WTC11 (cell line): Measurements from ENCODE around the gene TWIST2. TPM values are rescaled to one million over a fixed set of nuclear protein-coding genes. Genes with fewer than 3 reads are reported as not detected.

Experiments used
- ATAC-seq: fragments of 200-7000 bp; cut with Tn5 transposase; 2 replicates; pipeline ENCODE4 v1.10.0; 2021; ENCODE audit warnings: mild to moderate bottlenecking, moderate library complexity
- CTCF ChIA-PET: fragments of 300-600 bp; sonication (Branson Sonifier 250); formaldehyde crosslinking; loops from one replicate; lab custom pipeline; 2021; ENCODE audit warnings: antibody characterized with exemption; lab: Charles Lee
- POLR2A ChIA-PET: fragments of 350-600 bp; sonication (Branson Sonifier 250); formaldehyde crosslinking; loops from one replicate; lab custom pipeline; 2021; ENCODE audit warnings: antibody characterized with exemption; lab: Charles Lee
- DNase-seq: peaks from one replicate; pipeline ENCODE4 v3.0.0; 2021; ENCODE audit warnings: low spot score
- H3K27ac Mint-ChIP-seq: 2 replicates; pipeline ENCODE4 v1.8.0; 2021; ENCODE audit warnings: mixed read lengths
- H3K27me3 Mint-ChIP-seq: 2 replicates; pipeline ENCODE4 v1.8.0; 2021; ENCODE audit warnings: low read depth, mild to moderate bottlenecking, moderate library complexity, mixed read lengths
- H3K36me3 Mint-ChIP-seq: 2 replicates; pipeline ENCODE4 v1.8.0; 2021; ENCODE audit warnings: mixed read lengths
- H3K4me1 Mint-ChIP-seq: 2 replicates; pipeline ENCODE4 v1.8.0; 2022; ENCODE audit warnings: mixed read lengths
- H3K4me3 Mint-ChIP-seq: 2 replicates; pipeline ENCODE4 v1.8.0; 2021; ENCODE audit warnings: mild to moderate bottlenecking, moderate library complexity, mixed read lengths
- H3K9me3 Mint-ChIP-seq: 2 replicates; pipeline ENCODE4 v1.8.0; 2021; ENCODE audit warnings: mixed read lengths
- FOXJ3 ChIP-seq: sonication (generic); formaldehyde crosslinking; IDR thresholded peaks from 2 replicates; pipeline ENCODE4 v1.9.0; 2021; ENCODE audit warnings: missing genetic modification reagents, mild to moderate bottlenecking, borderline replicate concordance
- GABPB1 ChIP-seq: sonication (generic); formaldehyde crosslinking; IDR thresholded peaks from 2 replicates; pipeline ENCODE4 v1.8.1; 2023; ENCODE audit warnings: mild to moderate bottlenecking, missing genetic modification reagents
- HMGA2 ChIP-seq: fragments of 250-450 bp; sonication (Bioruptor Pico); IDR thresholded peaks from 2 replicates; pipeline ENCODE4 v1.4.0; 2021; ENCODE audit warnings: mild to moderate bottlenecking, moderate library complexity
- NFYB ChIP-seq: sonication (generic); formaldehyde crosslinking; conservative IDR thresholded peaks from 2 replicates; pipeline ENCODE4 v1.8.0; 2022; ENCODE audit warnings: low read depth, missing genetic modification reagents
- NR1H2 ChIP-seq: sonication (generic); formaldehyde crosslinking; IDR thresholded peaks from 2 replicates; pipeline ENCODE4 v1.9.0; 2021; ENCODE audit warnings: mild to moderate bottlenecking, moderate library complexity, missing genetic modification reagents
- SMAD4 ChIP-seq: sonication (generic); formaldehyde crosslinking; IDR thresholded peaks from 2 replicates; pipeline ENCODE4 v1.8.0; 2022; ENCODE audit warnings: mild to moderate bottlenecking, missing genetic modification reagents
- SP1 ChIP-seq: sonication (generic); formaldehyde crosslinking; conservative IDR thresholded peaks from 2 replicates; pipeline ENCODE4 v1.8.1; 2022; ENCODE audit warnings: missing genetic modification reagents
- ZNF263 ChIP-seq: sonication (generic); formaldehyde crosslinking; IDR thresholded peaks from 2 replicates; pipeline ENCODE4 v1.8.1; 2022; ENCODE audit warnings: low read depth, mild to moderate bottlenecking, moderate library complexity, missing genetic modification reagents
- ZNF396 ChIP-seq: fragments of 250-450 bp; sonication (Bioruptor Pico); IDR thresholded peaks from 2 replicates; pipeline ENCODE4 v1.8.0; 2021; ENCODE audit warnings: mild to moderate bottlenecking, moderate library complexity, borderline replicate concordance
- ZNF423 ChIP-seq: fragments of 250-450 bp; sonication (Bioruptor Pico); IDR thresholded peaks from 2 replicates; pipeline ENCODE4 v2.1.2; 2022; ENCODE audit warnings: mild to moderate bottlenecking, moderate library complexity
- total RNA-seq: library from RNA; stranded (reverse); gene quantifications from 3 replicates; pipeline ENCODE4 v1.2.3, GENCODE V29; 2021
- TF ChIP-seq, protein P1 (sequence below): sonication (generic); formaldehyde crosslinking; IDR thresholded peaks from 2 replicates; pipeline ENCODE4 v1.8.0; 2022; ENCODE audit warnings: mild to moderate bottlenecking, missing genetic modification reagents
- TF ChIP-seq, protein P2 (sequence below): sonication (generic); formaldehyde crosslinking; IDR thresholded peaks from 2 replicates; pipeline ENCODE4 v1.8.0; 2023; ENCODE audit warnings: missing genetic modification reagents, mild to moderate bottlenecking, borderline replicate concordance
- TF ChIP-seq, protein P3 (sequence below): sonication (generic); formaldehyde crosslinking; IDR thresholded peaks from 2 replicates; pipeline ENCODE4 v1.8.1; 2022; ENCODE audit warnings: missing genetic modification reagents, borderline replicate concordance
- TF ChIP-seq, protein P4 (sequence below): sonication (generic); formaldehyde crosslinking; IDR thresholded peaks from 2 replicates; pipeline ENCODE4 v1.8.0; 2023; ENCODE audit warnings: mild to moderate bottlenecking, missing genetic modification reagents
- TF ChIP-seq, protein P5 (sequence below): sonication (generic); formaldehyde crosslinking; conservative IDR thresholded peaks from 2 replicates; pipeline ENCODE4 v1.8.1; 2023; ENCODE audit warnings: mild to moderate bottlenecking, low read depth, missing genetic modification reagents, moderate library complexity
- TF ChIP-seq, protein P6 (sequence below): sonication (generic); formaldehyde crosslinking; IDR thresholded peaks from 2 replicates; pipeline ENCODE4 v1.8.1; 2023; ENCODE audit warnings: mild to moderate bottlenecking, missing genetic modification reagents

Gene TWIST2
- total RNA-seq, 1 experiment from 2014 or later, result 5.7 TPM

DNA sequence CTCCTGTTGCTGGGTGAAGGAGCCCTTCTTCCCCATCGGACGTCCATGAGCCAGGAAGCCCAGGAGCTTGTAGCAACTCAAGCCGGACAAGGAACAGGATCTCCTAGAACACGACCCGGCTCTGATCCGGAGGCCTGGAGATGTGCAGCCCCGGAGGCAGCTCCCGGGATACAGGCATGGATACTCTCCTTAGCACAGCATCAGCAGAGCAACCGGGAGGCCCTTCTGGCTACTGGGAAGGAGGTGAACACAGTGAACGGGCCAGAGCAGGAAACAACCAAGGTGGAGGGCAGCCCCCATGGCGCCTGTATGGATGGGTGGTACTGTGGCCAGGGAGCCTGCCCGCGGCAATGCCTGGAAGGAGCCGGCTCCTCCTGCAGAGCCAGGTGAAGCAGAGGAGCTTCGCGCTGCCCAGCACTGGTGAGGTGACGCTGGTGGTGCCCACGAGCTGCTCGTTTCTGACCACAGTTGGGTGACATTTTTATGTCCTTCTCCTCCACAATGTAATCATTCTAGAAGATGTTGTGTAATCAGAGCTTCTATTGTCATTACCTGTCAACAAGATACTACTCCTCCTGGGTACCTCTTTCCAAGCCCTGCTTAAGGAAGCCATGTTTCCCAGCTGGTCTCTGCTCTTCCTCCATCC, 94.3 kb downstream of the TWIST2 start:
- Mint-ChIP-seq H3K4me1 (no peaks in the 10 kb centered on the region), H3K27ac (no peak overlapping the region), H3K27me3 (no peaks in the 10 kb centered on the region), H3K4me3 (no peak overlapping the region), H3K9me3 (peaks cover 5% of the 10 kb centered on the region; the same call in 1 of the 2 replicates), H3K36me3 (no peaks in the 10 kb centered on the region)
- TF ChIP-seq ZNF396 (CRISPR knock-in tag) (no peak), ZNF423 (no peak), NR1H2 (CRISPR knock-in tag) (no peak), NFYB (no peak)
- TF ChIP-seq, protein P1, sequence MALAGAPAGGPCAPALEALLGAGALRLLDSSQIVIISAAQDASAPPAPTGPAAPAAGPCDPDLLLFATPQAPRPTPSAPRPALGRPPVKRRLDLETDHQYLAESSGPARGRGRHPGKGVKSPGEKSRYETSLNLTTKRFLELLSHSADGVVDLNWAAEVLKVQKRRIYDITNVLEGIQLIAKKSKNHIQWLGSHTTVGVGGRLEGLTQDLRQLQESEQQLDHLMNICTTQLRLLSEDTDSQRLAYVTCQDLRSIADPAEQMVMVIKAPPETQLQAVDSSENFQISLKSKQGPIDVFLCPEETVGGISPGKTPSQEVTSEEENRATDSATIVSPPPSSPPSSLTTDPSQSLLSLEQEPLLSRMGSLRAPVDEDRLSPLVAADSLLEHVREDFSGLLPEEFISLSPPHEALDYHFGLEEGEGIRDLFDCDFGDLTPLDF (CRISPR knock-in tag), result no peak
- TF ChIP-seq, protein P2, sequence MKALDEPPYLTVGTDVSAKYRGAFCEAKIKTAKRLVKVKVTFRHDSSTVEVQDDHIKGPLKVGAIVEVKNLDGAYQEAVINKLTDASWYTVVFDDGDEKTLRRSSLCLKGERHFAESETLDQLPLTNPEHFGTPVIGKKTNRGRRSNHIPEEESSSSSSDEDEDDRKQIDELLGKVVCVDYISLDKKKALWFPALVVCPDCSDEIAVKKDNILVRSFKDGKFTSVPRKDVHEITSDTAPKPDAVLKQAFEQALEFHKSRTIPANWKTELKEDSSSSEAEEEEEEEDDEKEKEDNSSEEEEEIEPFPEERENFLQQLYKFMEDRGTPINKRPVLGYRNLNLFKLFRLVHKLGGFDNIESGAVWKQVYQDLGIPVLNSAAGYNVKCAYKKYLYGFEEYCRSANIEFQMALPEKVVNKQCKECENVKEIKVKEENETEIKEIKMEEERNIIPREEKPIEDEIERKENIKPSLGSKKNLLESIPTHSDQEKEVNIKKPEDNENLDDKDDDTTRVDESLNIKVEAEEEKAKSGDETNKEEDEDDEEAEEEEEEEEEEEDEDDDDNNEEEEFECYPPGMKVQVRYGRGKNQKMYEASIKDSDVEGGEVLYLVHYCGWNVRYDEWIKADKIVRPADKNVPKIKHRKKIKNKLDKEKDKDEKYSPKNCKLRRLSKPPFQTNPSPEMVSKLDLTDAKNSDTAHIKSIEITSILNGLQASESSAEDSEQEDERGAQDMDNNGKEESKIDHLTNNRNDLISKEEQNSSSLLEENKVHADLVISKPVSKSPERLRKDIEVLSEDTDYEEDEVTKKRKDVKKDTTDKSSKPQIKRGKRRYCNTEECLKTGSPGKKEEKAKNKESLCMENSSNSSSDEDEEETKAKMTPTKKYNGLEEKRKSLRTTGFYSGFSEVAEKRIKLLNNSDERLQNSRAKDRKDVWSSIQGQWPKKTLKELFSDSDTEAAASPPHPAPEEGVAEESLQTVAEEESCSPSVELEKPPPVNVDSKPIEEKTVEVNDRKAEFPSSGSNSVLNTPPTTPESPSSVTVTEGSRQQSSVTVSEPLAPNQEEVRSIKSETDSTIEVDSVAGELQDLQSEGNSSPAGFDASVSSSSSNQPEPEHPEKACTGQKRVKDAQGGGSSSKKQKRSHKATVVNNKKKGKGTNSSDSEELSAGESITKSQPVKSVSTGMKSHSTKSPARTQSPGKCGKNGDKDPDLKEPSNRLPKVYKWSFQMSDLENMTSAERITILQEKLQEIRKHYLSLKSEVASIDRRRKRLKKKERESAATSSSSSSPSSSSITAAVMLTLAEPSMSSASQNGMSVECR (CRISPR knock-in tag), result no peak
- TF ChIP-seq, protein P3, sequence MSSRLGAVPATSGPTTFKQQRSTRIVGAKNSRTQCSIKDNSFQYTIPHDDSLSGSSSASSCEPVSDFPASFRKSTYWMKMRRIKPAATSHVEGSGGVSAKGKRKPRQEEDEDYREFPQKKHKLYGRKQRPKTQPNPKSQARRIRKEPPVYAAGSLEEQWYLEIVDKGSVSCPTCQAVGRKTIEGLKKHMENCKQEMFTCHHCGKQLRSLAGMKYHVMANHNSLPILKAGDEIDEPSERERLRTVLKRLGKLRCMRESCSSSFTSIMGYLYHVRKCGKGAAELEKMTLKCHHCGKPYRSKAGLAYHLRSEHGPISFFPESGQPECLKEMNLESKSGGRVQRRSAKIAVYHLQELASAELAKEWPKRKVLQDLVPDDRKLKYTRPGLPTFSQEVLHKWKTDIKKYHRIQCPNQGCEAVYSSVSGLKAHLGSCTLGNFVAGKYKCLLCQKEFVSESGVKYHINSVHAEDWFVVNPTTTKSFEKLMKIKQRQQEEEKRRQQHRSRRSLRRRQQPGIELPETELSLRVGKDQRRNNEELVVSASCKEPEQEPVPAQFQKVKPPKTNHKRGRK (CRISPR knock-in tag), result no peak
- TF ChIP-seq, protein P4, sequence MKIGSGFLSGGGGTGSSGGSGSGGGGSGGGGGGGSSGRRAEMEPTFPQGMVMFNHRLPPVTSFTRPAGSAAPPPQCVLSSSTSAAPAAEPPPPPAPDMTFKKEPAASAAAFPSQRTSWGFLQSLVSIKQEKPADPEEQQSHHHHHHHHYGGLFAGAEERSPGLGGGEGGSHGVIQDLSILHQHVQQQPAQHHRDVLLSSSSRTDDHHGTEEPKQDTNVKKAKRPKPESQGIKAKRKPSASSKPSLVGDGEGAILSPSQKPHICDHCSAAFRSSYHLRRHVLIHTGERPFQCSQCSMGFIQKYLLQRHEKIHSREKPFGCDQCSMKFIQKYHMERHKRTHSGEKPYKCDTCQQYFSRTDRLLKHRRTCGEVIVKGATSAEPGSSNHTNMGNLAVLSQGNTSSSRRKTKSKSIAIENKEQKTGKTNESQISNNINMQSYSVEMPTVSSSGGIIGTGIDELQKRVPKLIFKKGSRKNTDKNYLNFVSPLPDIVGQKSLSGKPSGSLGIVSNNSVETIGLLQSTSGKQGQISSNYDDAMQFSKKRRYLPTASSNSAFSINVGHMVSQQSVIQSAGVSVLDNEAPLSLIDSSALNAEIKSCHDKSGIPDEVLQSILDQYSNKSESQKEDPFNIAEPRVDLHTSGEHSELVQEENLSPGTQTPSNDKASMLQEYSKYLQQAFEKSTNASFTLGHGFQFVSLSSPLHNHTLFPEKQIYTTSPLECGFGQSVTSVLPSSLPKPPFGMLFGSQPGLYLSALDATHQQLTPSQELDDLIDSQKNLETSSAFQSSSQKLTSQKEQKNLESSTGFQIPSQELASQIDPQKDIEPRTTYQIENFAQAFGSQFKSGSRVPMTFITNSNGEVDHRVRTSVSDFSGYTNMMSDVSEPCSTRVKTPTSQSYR (CRISPR knock-in tag), result no peak
- TF ChIP-seq, protein P5, sequence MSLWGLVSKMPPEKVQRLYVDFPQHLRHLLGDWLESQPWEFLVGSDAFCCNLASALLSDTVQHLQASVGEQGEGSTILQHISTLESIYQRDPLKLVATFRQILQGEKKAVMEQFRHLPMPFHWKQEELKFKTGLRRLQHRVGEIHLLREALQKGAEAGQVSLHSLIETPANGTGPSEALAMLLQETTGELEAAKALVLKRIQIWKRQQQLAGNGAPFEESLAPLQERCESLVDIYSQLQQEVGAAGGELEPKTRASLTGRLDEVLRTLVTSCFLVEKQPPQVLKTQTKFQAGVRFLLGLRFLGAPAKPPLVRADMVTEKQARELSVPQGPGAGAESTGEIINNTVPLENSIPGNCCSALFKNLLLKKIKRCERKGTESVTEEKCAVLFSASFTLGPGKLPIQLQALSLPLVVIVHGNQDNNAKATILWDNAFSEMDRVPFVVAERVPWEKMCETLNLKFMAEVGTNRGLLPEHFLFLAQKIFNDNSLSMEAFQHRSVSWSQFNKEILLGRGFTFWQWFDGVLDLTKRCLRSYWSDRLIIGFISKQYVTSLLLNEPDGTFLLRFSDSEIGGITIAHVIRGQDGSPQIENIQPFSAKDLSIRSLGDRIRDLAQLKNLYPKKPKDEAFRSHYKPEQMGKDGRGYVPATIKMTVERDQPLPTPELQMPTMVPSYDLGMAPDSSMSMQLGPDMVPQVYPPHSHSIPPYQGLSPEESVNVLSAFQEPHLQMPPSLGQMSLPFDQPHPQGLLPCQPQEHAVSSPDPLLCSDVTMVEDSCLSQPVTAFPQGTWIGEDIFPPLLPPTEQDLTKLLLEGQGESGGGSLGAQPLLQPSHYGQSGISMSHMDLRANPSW (CRISPR knock-in tag), result no peak
- CTCF ChIA-PET, result interaction anchor here (0.8 kb wide), 1 partner anchor 67 kb away, joined by 4 read pairs; no protein-coding TSS in a partner anchor
- no peak for DNase-seq
- POLR2A ChIA-PET, result no interaction called here
- ATAC-seq, result no peak

DNA sequence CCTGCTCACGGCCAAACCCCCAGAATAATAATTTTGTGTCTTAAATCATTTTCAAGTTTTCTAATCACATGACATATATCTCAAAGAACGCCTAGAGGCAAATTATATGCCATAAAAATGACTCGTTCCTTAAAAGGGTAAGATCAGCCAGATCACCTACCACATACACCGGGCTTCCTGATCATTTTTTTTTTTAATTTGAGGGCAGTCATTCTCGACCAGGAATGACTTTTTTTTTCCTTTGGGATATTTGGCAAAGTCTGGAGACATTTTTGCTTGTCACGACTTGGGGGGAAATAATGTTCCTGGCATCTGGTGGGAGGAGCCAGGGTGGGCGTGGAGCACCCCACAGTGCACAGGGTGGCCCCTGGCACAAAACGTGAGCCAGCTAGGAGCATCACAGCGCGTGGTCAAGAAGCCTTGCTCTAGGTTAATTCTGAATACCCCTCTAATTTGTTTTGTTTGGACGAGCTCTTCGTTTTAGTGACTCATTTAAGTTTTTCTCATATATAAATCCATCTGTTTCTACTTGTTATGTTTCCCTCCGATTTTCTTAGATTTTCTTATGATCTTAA, 94.9 kb downstream of the TWIST2 start:
- no peaks in the 10 kb centered on the region for H3K36me3 Mint-ChIP-seq
- POLR2A ChIA-PET, result no interaction called here
- H3K27ac Mint-ChIP-seq, result no peak overlapping the region
- DNase-seq, result no peak
- CTCF ChIA-PET, result no interaction called here
- no peak for ATAC-seq
- peaks cover 5% of the 10 kb centered on the region; the same call in 1 of the 2 replicates for H3K9me3 Mint-ChIP-seq
- no peaks in the 10 kb centered on the region for H3K27me3 Mint-ChIP-seq
- H3K4me3 Mint-ChIP-seq, result no peak overlapping the region
- no peaks in the 10 kb centered on the region for H3K4me1 Mint-ChIP-seq
- TF ChIP-seq SMAD4 (CRISPR knock-in tag) (no peak), GABPB1 (CRISPR knock-in tag) (no peak), FOXJ3 (CRISPR knock-in tag) (no peak), HMGA2 (CRISPR knock-in tag) (no peak), ZNF263 (CRISPR knock-in tag) (no peak), SP1 (no peak)
- TF ChIP-seq, protein P6, sequence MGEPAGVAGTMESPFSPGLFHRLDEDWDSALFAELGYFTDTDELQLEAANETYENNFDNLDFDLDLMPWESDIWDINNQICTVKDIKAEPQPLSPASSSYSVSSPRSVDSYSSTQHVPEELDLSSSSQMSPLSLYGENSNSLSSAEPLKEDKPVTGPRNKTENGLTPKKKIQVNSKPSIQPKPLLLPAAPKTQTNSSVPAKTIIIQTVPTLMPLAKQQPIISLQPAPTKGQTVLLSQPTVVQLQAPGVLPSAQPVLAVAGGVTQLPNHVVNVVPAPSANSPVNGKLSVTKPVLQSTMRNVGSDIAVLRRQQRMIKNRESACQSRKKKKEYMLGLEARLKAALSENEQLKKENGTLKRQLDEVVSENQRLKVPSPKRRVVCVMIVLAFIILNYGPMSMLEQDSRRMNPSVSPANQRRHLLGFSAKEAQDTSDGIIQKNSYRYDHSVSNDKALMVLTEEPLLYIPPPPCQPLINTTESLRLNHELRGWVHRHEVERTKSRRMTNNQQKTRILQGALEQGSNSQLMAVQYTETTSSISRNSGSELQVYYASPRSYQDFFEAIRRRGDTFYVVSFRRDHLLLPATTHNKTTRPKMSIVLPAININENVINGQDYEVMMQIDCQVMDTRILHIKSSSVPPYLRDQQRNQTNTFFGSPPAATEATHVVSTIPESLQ (CRISPR knock-in tag), result no peak
